Kidney tubule cell (primary cell): ENCODE results near the gene OBP2A.
"Not testable (repeated sequence)": the region's sequence is repeated elsewhere in the genome, so short reads cannot be mapped to it uniquely, and the experiment has no call there.

Experiments used
- DNase-seq: peaks from one replicate; pipeline ENCODE4 v3.0.0-alpha.2; 2018; ENCODE audit warnings: low spot score

OBP2A gene

DNA sequence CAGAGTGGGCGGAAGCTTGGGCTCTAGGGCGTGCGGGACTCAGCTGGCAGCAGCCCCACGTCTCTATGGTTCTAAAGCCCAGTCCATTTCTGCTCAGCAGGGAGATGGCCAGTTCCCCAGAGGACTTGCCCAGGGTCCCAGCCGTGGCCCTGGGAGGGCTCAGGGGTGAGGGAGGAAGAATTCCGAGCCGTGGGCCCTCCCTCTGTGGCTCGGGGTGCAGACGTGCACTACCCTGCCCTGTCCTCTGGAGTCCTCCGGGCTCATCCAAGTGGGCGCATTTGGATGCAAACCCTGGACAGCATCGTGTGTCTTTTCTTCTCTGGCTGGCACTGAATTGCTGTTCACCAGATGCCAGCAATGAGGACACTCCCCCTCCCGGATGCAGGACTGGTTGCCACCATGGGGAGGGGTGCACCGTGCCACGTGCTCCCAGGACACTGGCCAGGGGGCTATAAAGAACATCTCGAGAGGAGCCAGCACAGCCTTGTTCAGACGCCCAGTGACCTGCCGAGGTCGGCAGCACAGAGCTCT lies at the start of gene OBP2A:
Gene OBP2A (plus strand): TSS at position 481 of the 531 bp plus-strand sequence. CDS start 55 bp downstream, outside the sequence.
- DNase-seq: not testable (repeated sequence)

DNA sequence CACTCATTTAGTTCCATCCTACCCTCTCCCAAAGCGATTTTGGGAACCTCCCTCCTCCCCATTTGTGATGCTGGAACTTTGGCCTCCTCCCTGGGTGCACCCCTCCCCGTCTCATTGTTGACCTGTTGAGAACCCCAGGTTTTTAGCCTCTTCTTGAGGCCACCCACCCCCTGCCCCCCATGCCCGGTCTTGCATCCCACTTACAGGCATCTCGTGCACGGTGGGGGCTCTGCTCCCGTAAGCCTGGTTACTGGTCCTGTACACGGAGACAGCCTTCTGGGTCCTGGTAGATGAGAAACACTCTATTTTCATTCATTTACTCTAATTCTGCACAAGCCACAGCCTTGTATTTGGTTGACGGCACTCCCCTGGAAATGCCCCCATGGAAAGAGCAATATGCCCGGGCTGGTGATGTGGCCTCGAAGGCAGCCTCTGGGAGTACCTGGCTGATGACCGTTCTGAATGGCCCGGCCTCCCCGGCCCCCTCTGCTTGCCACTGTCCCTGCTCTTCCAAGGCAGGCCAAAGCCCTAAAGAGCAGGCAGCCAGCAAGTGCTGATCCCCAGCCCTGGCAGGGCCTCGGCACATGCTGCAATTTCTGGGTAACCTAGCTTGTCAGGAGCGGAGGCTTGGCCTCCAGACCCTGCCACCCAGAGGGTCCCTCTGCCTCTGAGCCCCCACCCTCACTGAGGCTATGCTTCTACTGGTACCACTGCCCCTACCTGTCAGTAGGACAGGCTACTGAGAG lies 47.4 kb upstream of the OBP2A start:
- DNase-seq: no peak

- DNase-seq: peak; percentile 90
Observed at GRCh38 chr9:135499326-135500070, 46.4 kb upstream of the OBP2A start.

DNA sequence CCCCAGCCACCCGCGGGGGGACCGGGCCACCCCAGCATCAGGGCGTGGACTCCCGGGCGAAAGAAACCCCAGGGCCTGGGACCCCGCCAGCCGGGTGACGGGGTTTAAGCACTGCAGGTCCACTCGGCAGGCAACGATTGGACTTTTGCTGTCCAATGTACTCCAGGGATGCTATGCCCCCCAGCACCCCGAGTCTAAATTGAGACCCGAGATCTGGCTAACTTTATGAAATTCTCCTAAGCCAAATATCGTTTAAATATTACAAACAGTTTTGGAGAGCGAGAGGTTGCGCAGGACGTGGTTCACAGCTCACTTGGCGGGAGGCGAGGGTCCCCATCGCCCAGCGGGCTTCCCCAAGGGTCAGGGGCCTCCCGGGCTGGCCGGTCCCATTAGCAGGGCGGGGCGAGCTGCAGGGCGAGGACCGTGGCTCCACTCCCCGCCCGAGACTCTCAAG lies 45.8 kb upstream of the OBP2A start:
- DNase-seq: no peak

- DNase-seq: peak; percentile 89
Observed at GRCh38 chr9:135500525-135501260, 45.2 kb upstream of the OBP2A start, which contains the start of gene MRPS2. Gene MRPS2 (plus strand): TSS chr9:135500682. CDS start chr9:135500711, 29 bp downstream.

GRCh38 chr9:135501261-135502167 lies 44.4 kb upstream of the OBP2A start:
- peak; percentile 68 for DNase-seq

DNA sequence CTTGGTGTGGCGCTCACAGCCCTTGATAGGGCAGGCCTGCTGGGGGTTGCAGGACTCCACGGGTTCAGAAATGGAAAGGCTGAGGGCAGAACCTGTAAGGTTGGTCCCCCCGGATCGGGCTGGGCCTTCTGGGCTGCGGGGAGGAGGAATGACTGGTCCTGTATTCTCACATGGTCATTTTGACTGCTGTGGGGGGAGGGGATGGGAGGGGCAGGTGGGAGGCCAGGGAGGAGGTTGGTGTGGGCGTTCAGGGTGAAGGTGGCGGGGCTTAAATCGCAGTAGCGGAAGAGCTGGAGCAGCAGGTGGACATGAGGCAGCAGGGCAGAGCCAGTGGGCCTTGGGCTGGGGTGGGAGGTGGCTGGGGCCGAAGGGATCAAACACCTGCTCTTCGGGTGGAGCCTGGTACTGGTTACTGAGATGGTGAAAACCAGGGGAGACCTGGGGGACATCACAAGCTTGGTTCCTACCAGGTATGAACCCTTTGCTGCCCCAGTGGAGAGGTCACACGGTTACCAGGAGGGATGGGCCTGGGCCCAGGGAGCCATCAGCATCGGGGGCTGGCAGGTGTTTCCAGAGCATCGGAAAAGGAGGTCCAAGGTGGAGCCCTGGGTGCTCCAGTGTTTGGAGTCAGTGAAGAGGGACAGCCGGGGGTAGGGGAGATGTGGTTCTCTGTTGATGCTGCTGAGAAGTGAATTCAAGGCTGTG lies 43.6 kb upstream of the OBP2A start:
- DNase-seq: no peak

GRCh38 chr9:135502873-135503321 lies 43.0 kb upstream of the OBP2A start:
- DNase-seq: no peak

- DNase-seq: no peak
Observed at GRCh38 chr9:135503371-135504261, 42.3 kb upstream of the OBP2A start.

- DNase-seq: peak; percentile 65
Observed at GRCh38 chr9:135504262-135505243, 41.4 kb upstream of the OBP2A start.

- DNase-seq: no peak
Observed at GRCh38 chr9:135505406-135506187, 40.3 kb upstream of the OBP2A start.

DNA sequence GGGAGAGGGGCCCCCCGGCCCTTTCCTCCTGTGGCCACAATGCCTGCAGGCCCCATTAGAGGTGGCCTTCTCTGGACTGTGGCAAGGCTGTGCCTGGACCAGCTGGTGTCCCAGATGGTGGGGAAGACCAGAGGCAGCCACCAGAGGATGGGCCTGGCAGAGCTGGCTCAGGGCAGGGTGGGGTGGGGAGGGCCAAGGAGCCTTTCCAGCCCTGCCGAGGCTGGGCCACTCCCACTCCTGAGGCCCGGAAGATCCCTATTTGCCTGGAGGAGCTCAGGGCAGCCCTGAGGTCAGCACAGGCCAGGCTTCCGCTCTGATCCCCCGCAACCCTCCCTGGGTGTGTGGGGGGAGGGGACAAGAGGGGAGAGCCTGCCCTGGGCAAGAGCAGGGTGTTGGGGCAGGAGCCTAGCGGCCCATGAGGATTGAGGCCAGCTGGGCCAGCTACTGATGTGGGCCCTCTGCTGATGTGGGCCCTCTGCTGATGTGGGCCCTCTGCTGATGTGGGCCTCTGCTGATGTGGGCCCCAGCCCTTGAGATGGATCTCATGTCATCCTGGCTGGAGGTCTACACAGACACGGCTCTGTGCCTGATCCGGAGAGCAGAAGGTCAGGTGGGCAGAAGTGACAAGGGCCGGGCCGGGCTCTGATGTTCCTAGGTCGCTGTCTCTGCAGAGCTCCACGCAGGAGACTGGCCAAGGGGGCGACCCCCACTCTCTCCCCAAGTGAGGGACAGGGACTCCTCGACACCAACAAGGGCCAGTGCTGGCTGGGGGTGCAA lies 39.4 kb upstream of the OBP2A start:
- DNase-seq: no peak

GRCh38 chr9:135507104-135508035 lies 38.6 kb upstream of the OBP2A start:
- DNase-seq: no peak

DNA sequence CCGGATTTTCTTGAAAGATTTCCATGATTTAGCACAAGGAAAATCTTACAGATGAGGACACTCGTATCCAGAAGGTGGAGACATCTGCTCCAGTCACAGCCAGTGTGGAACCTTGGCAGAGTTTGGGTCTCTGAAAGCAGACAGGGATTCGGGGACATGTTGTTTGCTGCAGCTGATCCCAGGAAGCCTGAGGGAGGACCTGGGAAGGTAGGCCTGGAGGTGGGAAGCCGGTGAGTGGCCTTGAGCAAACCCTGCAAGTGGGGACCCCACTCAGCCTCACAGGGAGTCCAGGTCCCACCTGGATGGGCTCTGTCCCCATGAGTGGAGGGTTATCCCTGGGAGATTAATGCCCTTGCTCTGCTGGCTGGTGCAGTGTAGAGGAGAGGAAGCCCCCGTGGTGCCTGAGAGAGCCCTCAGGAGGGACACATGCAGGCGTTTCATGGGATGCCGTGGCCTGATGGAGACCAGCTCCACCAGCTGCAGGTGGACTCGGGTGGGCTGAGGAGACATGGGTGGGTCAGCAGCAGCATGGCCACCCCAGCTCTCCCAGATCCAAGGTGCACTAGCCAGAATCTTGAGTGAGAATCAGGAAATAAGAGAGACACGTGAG lies 37.6 kb upstream of the OBP2A start:
- no peak for DNase-seq

GRCh38 chr9:135509458-135509857 lies 36.5 kb upstream of the OBP2A start:
- no peak for DNase-seq
